A549 (cell line): ENCODE results near the gene CUX1. TPM values are rescaled to one million over a fixed set of nuclear protein-coding genes. Genes with fewer than 3 reads are reported as not detected.

Experiments used
- ATAC-seq, 2 experiments: fragments of 200-7000 bp in 1 of 2; fragments of >200 bp in 1 of 2; cut with Nextera tagmentation in 1 of 2; cut with Tn5 transposase in 1 of 2; 3 replicates each; pipeline versions ENCODE4 v1.8.0 to v1.9.1; 2018 to 2020; ENCODE audit warnings: mild to moderate bottlenecking in 1 of 2, moderate library complexity in 1 of 2
- CTCF ChIA-PET: fragments of 300-600 bp; sonication (Branson Sonifier 250); formaldehyde crosslinking; extraction: SDS; loops from one replicate; lab custom pipeline; 2021; ENCODE audit warnings: antibody characterized with exemption, inconsistent platforms; lab: Yijun Ruan, JAX
- POLR2A ChIA-PET: fragments of 350-600 bp; formaldehyde crosslinking; extraction: SDS; loops from one replicate; lab custom pipeline; 2021; ENCODE audit warnings: antibody characterized with exemption, inconsistent platforms; lab: Yijun Ruan, JAX
- DNase-seq, 2 experiments: peaks; one replicate each; pipeline versions ENCODE4 v3.0.0 to v3.0.0-alpha.2; 2011 to 2016; ENCODE audit warnings: low read depth in 1 of 2, low spot score in 1 of 2
- FAIRE-seq: peaks from 2 replicates; lab custom pipeline; 2011; peaks lifted over from hg19 to GRCh38; lab: Jason Lieb, UNC
- H3K27ac ChIP-seq, 2 experiments: fragments of >200 bp; sonication (Bioruptor Twin); formaldehyde crosslinking; 3 replicates each; pipeline ENCODE4 v1.5.1; 2016 to 2017
- H3K4me1 ChIP-seq: fragments of >200 bp; sonication (Bioruptor Twin); formaldehyde crosslinking; 3 replicates; pipeline ENCODE4 v1.6.1; 2016
- H3K4me2 ChIP-seq: fragments of >200 bp; sonication (Bioruptor Twin); formaldehyde crosslinking; 3 replicates; pipeline ENCODE4 v1.6.1; 2016
- H3K4me3 ChIP-seq: fragments of >200 bp; sonication (Bioruptor Twin); formaldehyde crosslinking; 3 replicates; pipeline ENCODE4 v1.5.1; 2016
- H3K9me3 ChIP-seq: fragments of >200 bp; sonication (Bioruptor Twin); formaldehyde crosslinking; 3 replicates; pipeline ENCODE4 v1.6.1; 2016
- BCL3 ChIP-seq: fragments of >200 bp; sonication (Bioruptor Twin); formaldehyde crosslinking; IDR thresholded peaks from 3 replicates; pipeline ENCODE4 v1.6.1; 2016
- CEBPB ChIP-seq, 2 experiments: fragments of >200 bp in 1 of 2; sonication (Bioruptor Twin) in 1 of 2; formaldehyde crosslinking in 1 of 2; IDR thresholded peaks; 2 replicates each; pipeline ENCODE4 v1.6.1; 2012 to 2016
- CTCF ChIP-seq: fragments of >200 bp; sonication (Bioruptor Twin); formaldehyde crosslinking; IDR thresholded peaks from 3 replicates; pipeline ENCODE4 v1.5.1; 2016
- EHF ChIP-seq: fragments of 250-450 bp; sonication (Bioruptor Pico); IDR thresholded peaks from 2 replicates; pipeline ENCODE4 v1.5.0; 2020; ENCODE audit warnings: mild to moderate bottlenecking
- FOSL2 ChIP-seq, 2 experiments: fragments of 450-650 bp in 1 of 2; fragments of >200 bp in 1 of 2; sonication (Bioruptor Twin) in 1 of 2; formaldehyde crosslinking; IDR thresholded peaks; 2 replicates each; pipeline versions ENCODE4 v1.5.0 to v1.6.1; 2016 to 2020; ENCODE audit warnings: mild to moderate bottlenecking in 1 of 2, moderate library complexity in 1 of 2
- FOXS1 ChIP-seq: fragments of 250-450 bp; sonication (Bioruptor Pico); IDR thresholded peaks from 2 replicates; pipeline ENCODE4 v1.5.0; 2020; ENCODE audit warnings: mild to moderate bottlenecking, moderate library complexity
- GATA3 ChIP-seq: IDR thresholded peaks from 2 replicates; pipeline ENCODE4 v1.6.1; 2012; ENCODE audit warnings: borderline replicate concordance
- HMGXB4 ChIP-seq: fragments of 250-450 bp; sonication (Bioruptor Pico); IDR thresholded peaks from 2 replicates; pipeline ENCODE4 v1.5.0; 2021; ENCODE audit warnings: mild to moderate bottlenecking, moderate library complexity, borderline replicate concordance
- HOXA7 ChIP-seq: fragments of 250-450 bp; sonication (Bioruptor Pico); IDR thresholded peaks from 2 replicates; pipeline ENCODE4 v1.5.0; 2020; ENCODE audit warnings: mild to moderate bottlenecking, moderate library complexity
- KDM1A ChIP-seq: fragments of 200-600 bp; sonication (generic); IDR thresholded peaks from 2 replicates; pipeline ENCODE4 v1.6.1; 2016; ENCODE audit warnings: low read depth, mild to moderate bottlenecking
- MAFK ChIP-seq: fragments of 450-650 bp; IDR thresholded peaks from 2 replicates; pipeline ENCODE4 v1.6.1; 2014; ENCODE audit not compliant: partially characterized antibody
- NFE2L2 ChIP-seq: fragments of 150-350 bp; conservative IDR thresholded peaks from 2 replicates; pipeline ENCODE4 v1.6.1; 2014; ENCODE audit warnings: low read length
- PHF8 ChIP-seq: fragments of 200-600 bp; sonication (generic); IDR thresholded peaks from 2 replicates; pipeline ENCODE4 v1.6.1; 2016; ENCODE audit warnings: low read depth, mild to moderate bottlenecking, antibody characterized with exemption, moderate library complexity, borderline replicate concordance
- RAD21 ChIP-seq, 2 experiments: fragments of >200 bp in 1 of 2; sonication (Bioruptor Twin) in 1 of 2; formaldehyde crosslinking in 1 of 2; IDR thresholded peaks in 1 of 2; conservative IDR thresholded peaks in 1 of 2; 2 replicates in 1 of 2; 3 replicates in 1 of 2; pipeline ENCODE4 v1.6.1; 2012 to 2018; ENCODE audit warnings: inconsistent platforms in 1 of 2
- RCOR1 ChIP-seq: fragments of 150-350 bp; IDR thresholded peaks from 2 replicates; pipeline ENCODE4 v1.6.1; 2014; ENCODE audit warnings: antibody characterized with exemption, low read length, low read depth
- REST ChIP-seq: fragments of 200-600 bp; sonication (generic); IDR thresholded peaks from 2 replicates; pipeline ENCODE4 v1.6.1; 2016; ENCODE audit warnings: antibody characterized with exemption, mild to moderate bottlenecking, moderate library complexity
- RFX5 ChIP-seq: fragments of 450-650 bp; IDR thresholded peaks from 2 replicates; pipeline ENCODE4 v1.7.1; 2014; ENCODE audit warnings: antibody characterized with exemption, mild to moderate bottlenecking, moderate library complexity
- RNF2 ChIP-seq: fragments of 200-600 bp; sonication (generic); IDR thresholded peaks from 2 replicates; pipeline ENCODE4 v1.6.1; 2016; ENCODE audit warnings: low read depth, mild to moderate bottlenecking, antibody characterized with exemption, moderate library complexity, borderline replicate concordance
- TFCP2L1 ChIP-seq: fragments of 250-450 bp; sonication (Bioruptor Pico); IDR thresholded peaks from 2 replicates; pipeline ENCODE4 v1.5.0; 2021; ENCODE audit warnings: mild to moderate bottlenecking
- TP53 ChIP-seq: fragments of 250-450 bp; sonication (Bioruptor Pico); IDR thresholded peaks from 2 replicates; pipeline ENCODE4 v1.5.0; 2021; ENCODE audit warnings: mild to moderate bottlenecking, moderate library complexity
- ZFP36 ChIP-seq: fragments of 450-650 bp; IDR thresholded peaks from 2 replicates; pipeline ENCODE4 v1.6.1; 2014; ENCODE audit warnings: borderline replicate concordance; ENCODE audit not compliant: partially characterized antibody
- ZNF302 ChIP-seq: fragments of 250-450 bp; sonication (Bioruptor Pico); IDR thresholded peaks from 2 replicates; pipeline ENCODE4 v1.9.0; 2021; ENCODE audit warnings: inconsistent platforms, mild to moderate bottlenecking, moderate library complexity
- ZSCAN20 ChIP-seq: fragments of 250-450 bp; sonication (Bioruptor Pico); IDR thresholded peaks from 2 replicates; pipeline ENCODE4 v1.8.0; 2022; ENCODE audit warnings: mild to moderate bottlenecking, moderate library complexity
- whole genome bisulfite sequencing: methylation state at CpG from one replicate; pipeline ENCODE4 v1.1.6; 2017; ENCODE audit errors: missing lambda C conversion rate; 5-methylcytosine and 5-hydroxymethylcytosine counted together
- polyA plus RNA-seq, 4 experiments: library from polyadenylated mRNA; depleted of rRNA in 3 of 4; stranded (reverse); fragments of >200 nt; fragmentation: RNase III in 1 of 4; extraction: RNeasy Plus Mini Kit Qiagen cat#74134 plus additional on column Dnase treatment in 1 of 4; gene quantifications; 2 replicates in 3 of 4; 3 replicates in 1 of 4; pipeline ENCODE4 v1.2.3, GENCODE V29; 2011 to 2017
- TF ChIP-seq, protein P1 (sequence below): fragments of 250-450 bp; sonication (Bioruptor Pico); IDR thresholded peaks from 2 replicates; pipeline ENCODE4 v1.5.0; 2020; ENCODE audit warnings: low read depth, mild to moderate bottlenecking, moderate library complexity

Gene CUX1
- polyA plus RNA-seq, 2 of the 4 experiments (the other 2 are of a cell fraction), result 32.7 to 33.4 TPM

DNA sequence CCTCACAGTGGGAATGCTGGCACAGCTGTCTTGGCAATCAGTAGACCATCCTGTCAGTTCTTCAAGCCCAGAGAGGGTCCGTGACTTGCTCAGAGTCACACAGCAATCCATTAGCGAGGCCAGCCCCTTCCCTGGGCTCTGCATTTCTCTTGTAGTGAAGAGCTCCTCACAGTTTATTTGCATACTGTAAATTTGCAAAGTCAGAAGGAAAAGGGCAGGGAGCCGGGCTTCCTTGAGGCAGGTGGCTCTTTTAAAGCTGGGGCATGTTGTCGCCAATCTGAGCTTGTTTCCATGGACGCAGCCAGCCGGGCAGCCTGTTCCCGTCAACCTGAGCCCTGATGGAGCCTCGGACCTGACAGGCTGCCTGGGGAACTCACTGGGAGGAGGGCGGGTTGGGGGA lies 123.4 kb downstream of the CUX1 start:
- CTCF ChIA-PET, result interaction anchor here (0.8 to 1.5 kb wide), 9 partner anchors 10 to 296 kb away, joined by 3 to 5 read pairs (median 3); no protein-coding TSS in a partner anchor
- DNase-seq (peak in 1 of 2 experiments; percentile 57), ATAC-seq (peak; percentile 14 to 19; a peak in 4 of 6 replicates), FAIRE-seq (no peak)
- Histone ChIP-seq H3K4me1 (peaks cover 66% of the 10 kb centered on the region), H3K4me2 (peak overlapping the region; percentile 80), H3K4me3 (no peak overlapping the region), H3K9me3 (peaks cover 5% of the 10 kb centered on the region; the same call in 1 of the 3 replicates), H3K27ac (peak overlapping the region; percentile 94 to 96)
- TF ChIP-seq, protein P1, sequence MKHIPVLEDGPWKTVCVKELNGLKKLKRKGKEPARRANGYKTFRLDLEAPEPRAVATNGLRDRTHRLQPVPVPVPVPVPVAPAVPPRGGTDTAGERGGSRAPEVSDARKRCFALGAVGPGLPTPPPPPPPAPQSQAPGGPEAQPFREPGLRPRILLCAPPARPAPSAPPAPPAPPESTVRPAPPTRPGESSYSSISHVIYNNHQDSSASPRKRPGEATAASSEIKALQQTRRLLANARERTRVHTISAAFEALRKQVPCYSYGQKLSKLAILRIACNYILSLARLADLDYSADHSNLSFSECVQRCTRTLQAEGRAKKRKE, result no peak
- TF ChIP-seq EHF (no peak), KDM1A (peak; percentile 76), RCOR1 (no peak), ZFP36 (peak; percentile 63), CTCF (no peak), PHF8 (no peak), RNF2 (no peak), CEBPB (IDR thresholded peaks at IDR 0.05) (no peak), TP53 (CRISPR knock-in tag) (no peak), HOXA7 (CRISPR knock-in tag) (no peak), HMGXB4 (CRISPR knock-in tag) (no peak)
- POLR2A ChIA-PET, result no interaction called here
- WGBS, result 61% methylated on average over 9 of the region's 9 CpGs

DNA sequence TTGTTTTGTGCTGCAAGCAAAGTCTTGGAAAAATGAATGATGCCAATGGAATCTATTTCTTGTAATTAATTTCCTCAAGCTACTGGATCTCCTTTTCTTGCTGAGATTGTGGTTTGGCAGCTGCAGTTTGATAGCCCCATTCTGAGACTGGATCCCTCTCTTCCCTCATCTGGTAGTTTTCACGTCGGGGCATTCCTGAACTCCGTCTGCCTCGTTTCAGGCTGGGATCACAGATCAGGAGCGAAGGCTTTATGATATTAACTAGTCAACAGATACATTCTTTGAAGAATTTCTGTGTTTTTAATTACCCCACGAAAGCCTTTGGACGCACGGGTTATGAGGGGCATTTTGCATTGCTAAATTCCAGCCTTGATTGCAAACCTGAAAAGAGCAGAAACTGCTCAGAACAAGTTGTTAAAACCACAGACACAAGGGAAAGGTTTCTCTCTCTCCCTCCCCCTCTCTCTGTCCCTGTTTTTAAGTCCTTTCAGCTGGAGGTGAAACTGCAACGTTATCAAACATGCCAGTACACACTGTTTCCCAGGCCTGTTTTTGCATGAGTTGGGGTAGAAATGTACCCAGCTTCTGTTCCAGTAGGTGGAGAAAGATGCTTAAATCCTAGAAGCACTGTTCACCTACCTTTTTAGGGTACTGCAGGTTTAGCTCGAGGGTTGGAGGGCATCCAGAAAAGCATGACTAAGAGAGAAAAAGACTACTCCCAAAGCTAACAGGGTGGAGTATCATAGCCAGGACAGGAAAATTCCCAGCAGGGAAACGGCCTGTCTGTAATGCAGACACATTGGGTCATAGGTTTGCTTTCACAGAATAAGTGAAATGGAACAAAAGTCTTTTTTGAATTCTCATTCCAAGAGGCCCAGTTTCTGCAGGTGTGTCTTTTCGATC lies 124.3 kb downstream of the CUX1 start:
- peak overlapping the region; percentile 94 to 96 for H3K27ac ChIP-seq
- DNase-seq (peak; percentile 73 to 84), ATAC-seq (peak; percentile 86 to 89), FAIRE-seq (no peak)
- POLR2A ChIA-PET, result interaction anchor here (0.6 to 1.4 kb wide), 3 partner anchors 46 to 85 kb away, joined by 3 to 6 read pairs (median 5); no protein-coding TSS in a partner anchor
- CTCF ChIA-PET, result interaction anchor here (0.8 to 1.5 kb wide), 11 partner anchors 16 to 295 kb away, joined by 3 to 5 read pairs (median 3); no protein-coding TSS in a partner anchor
- H3K4me2 ChIP-seq, result peak overlapping the region; percentile 80
- H3K4me1 ChIP-seq, result peaks cover 57% of the 10 kb centered on the region
- peaks cover 5% of the 10 kb centered on the region; the same call in 1 of the 3 replicates for H3K9me3 ChIP-seq
- WGBS, result 13% methylated on average over 12 of the region's 12 CpGs
- no peak overlapping the region; the same call in 2 of the 3 replicates for H3K4me3 ChIP-seq
- TF ChIP-seq ZSCAN20 (no peak), HOXA7 (CRISPR knock-in tag) (no peak), ZFP36 (no peak), MAFK (no peak), PHF8 (no peak), BCL3 (no peak), REST (no peak), GATA3 (no peak), TP53 (CRISPR knock-in tag) (no peak), ZNF302 (CRISPR knock-in tag) (no peak), RAD21 (conservative IDR thresholded peaks at IDR 0.05 in 1 of 2, IDR thresholded peaks at IDR 0.05 in 1 of 2) (peak; percentile 26 to 32; a peak in 4 of 5 replicates), FOXS1 (CRISPR knock-in tag) (no peak), RFX5 (no peak), TFCP2L1 (CRISPR knock-in tag) (no peak), NFE2L2 (no peak), FOSL2 (IDR thresholded peaks at IDR 0.05) (no peak), FOSL2 (CRISPR knock-in tag; IDR thresholded peaks at IDR 0.05) (peak; percentile 55)
